Measurements from ENCODE around the gene UIMC1.
"Not testable (repeated sequence)": the region's sequence is repeated elsewhere in the genome, so short reads cannot be mapped to it uniquely, and the experiment has no call there.

The UIMC1 gene

DNA sequence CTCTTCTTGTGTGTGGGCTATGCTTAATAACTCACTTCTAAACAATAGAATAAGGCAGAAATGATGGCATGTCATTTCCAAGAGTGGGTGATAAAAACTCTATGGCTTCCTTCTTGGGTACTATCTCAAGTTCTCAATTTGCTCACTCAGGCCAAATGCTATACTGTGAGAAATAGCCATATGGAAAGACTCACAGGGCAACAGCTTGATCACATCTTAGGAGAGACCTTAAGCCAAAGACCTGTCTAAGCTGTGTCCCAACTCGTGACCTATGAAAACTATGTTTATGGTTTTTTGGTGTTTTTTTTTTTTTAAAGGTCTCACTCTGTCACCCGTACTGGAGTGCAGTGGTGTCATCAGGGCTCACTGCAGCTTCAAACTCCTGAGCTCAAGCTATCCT lies 2.1 kb upstream of the UIMC1 start:
- no peak for DNase-seq (ENCODE audit: low read depth in 2 of 2)

DNA sequence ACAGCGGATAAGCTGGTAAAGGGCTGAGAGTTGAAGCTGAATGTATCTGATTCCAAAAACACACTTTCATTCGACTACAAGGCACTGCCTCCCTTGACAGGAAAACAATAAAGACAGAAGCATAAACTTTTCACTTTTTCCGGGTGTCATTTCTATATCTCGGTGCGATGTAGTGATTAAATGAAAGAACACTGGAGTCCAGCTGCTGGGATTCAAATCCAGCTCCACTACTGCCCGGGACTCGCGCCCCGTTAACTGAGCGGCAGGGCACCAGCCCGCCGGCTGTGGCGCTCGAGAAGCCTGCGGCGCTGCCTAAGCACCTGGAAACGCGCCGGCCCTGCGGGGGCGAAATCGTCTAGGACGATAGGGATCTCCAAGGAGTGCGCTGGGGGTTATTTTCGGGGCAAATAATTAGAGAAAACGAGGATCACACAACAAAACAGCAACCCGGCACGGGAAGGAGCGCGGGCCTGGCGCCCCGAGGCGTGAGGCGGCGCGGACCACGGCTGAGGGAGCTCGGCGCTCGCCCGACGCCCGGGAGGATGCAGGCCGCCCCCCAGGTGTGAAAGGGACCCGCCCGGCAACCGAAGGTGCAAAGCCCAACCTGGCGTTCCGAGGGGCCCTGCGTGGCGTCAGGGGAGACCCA lies 837 bp downstream of the UIMC1 start:
- peak; percentile 36 to 63 for DNase-seq (ENCODE audit: low read depth in 2 of 2)

DNA sequence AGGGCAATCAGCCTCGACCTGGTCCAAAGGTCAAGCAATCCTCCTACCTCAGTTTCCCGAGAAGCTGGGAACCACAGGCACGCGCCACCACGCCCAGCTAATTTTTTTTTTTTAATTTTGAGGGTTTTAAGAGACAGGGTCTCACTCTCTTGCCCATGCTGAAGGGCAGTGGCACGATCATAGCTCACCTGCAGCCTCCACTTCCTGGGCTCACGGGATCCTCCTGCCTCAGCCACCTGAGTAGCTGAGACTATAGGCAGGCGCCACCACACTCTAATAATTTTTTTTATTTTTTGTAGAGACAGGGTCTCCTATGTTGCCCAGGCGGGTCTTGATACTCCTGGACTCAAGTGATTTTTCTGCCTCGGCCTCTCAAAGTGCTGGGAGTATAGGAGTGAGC lies 1.6 kb downstream of the UIMC1 start:
- no peak for DNase-seq (ENCODE audit: low read depth in 2 of 2)

DNA sequence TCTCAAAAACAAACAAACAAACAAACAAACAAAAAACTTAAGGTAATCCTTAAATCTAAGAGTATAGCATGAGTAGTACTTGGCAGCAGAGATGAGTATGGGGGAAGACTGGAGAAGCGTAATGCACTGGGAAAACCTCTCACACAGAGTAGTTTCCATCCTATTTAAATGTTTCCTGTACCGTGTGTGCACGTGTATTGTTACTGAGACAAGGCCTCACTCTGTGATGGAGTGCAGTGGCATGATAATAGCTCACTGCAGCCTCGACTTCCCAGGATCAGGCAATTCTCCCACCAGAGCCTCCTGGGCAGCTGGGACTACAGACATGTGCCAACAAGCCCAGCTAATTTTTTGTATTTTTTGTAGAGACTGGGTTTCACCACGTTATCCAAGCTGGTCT lies 2.9 kb downstream of the UIMC1 start:
- DNase-seq (ENCODE audit: low read depth in 2 of 2), result no peak

DNA sequence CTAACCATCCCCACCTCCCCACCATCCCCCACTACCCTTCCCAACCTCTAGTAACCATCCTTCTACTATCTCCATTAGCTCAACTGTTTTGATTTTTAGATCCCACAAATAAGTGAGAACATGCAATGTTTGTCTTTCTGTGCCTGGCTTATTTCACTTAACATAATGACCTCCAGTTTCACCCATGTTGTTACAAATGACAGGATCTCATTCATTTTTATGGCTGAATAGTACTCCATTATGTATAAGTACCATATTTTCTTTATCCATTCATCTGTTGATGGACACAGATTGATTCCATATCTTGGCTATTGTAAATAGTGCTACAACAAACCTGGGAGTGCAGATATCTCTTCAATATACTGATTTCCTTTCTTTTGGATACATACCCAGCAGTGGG lies 7.1 kb downstream of the UIMC1 start:
- DNase-seq (ENCODE audit: low read depth in 2 of 2), result not testable (repeated sequence)

DNA sequence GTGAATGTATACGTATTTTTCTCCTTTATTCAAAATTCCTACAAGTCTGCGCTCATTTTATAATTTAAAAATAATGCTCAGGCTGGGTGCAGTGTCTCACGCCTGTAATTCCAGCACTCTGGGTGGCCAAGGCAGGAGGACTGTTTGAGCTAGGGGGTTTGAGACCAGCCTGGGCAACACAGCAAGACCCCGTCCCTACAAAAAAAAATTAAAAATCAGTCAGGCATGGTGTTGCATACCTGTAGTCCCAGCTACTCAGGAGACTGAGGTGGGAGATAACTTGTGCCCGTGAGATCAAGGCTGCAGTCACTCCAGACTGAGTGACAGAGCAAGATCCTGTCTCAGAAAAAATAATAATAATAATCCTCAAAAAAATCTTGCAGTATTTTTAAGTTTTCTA lies 7.8 kb downstream of the UIMC1 start:
- no peak for DNase-seq (ENCODE audit: low read depth in 2 of 2)

DNA sequence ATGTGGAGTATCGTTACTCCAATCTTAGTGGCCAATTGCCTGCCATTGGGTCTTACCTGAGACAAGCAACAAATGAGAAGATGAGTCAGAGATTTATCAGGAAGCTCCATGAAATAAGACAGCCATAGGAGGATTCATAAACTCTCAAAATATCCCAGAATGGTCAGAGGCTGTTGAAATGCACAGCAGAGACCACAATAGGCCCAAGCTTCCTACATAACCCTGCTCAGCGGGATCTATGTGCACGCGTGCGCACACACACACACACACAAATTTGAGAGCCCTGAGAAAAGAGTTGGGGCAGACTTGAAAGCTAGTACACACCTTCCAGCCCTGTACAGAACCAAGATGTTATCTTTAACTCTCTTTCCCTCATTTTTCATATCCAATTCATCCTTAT lies 9.8 kb downstream of the UIMC1 start:
- DNase-seq (ENCODE audit: low read depth in 2 of 2), result no peak

DNA sequence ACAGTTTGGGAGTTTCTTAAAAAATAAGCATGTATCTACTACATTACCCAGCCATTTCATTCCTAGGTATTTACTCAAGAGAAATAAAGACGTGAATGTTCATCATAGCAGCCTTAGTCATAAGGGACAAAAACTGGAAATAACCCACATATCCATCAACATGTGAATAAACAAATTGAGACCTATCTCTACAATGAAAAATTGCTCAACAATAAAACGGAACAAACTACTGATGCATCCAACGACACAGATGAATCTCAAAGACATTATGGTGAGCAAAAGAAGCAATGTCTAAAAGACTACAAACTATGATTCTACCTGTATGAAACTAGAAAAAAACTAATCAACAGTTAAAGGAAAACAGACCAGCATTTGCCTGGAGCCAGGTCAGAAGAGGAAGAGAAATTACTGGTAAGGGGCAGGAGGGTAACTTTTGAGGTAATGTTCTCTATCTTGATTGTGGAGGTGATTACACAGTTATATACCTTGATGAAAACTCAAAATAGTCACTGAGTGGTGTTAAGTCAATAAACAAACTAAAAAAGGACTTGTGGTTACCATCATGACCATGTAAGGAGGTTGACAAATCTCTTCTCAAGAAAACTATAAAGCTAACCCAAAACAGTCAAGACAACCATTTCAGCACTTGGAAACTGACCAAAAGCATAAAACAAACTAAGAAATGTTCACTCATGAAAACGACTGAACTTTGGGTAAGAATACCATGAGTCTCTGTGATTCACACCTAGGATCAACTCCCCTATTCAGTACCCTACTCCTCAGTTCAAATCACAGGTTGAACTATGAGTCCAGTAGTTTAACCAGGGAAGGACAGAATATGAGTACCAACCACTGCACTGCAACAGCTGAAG lies 10.4 kb downstream of the UIMC1 start:
- no peak for DNase-seq (ENCODE audit: low read depth in 2 of 2)

DNA sequence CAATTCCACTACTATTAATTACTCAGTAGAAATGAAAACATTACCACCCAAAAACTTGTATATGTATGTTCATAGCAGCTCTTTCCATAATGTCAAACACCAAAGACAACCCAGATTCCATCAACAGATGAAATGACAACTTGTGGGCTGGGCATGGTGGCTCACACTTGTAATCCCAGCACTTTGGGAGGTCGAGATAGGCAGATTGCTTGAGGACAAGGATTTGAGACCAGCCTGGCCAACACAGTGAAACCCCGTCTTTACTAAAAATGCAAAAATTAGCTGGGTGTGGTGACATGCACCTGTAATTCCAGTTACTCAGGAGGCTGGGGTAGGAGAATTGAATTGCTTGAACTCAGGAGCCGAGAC lies 11.5 kb downstream of the UIMC1 start:
- no peak for DNase-seq (ENCODE audit: low read depth in 2 of 2)

DNA sequence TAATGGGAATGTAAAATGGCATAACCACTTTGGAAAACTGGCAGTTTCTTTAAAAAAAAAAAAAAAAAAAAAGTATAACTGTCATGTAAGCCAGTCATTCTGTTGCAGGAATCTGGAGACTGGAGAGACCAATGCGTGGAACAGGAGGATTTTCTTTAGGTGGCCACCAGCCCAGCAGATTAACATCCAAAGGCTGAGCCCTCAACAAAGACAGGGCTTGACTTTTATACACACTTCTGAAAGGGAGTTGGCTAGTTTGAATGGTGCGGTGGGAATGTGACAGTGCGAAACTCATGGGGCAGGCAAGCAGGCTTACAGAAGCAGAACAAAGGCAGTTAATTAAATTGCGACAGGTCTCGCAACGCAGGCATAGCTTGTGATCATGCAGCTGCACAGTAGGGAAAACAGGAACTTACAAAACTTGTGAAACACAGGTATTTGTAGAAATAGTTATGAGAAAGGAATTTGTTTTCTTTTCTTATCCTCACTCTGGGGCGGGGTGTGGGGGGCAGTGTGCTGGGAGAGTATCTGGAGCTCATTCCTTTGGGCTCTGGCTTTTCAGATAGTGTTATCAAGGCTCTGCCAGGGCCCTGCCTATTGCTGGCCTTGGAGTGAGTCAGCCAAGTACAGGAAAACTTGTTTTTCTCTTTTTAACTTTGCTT lies 12.0 kb downstream of the UIMC1 start:
- DNase-seq (ENCODE audit: low read depth in 2 of 2), result no peak

DNA sequence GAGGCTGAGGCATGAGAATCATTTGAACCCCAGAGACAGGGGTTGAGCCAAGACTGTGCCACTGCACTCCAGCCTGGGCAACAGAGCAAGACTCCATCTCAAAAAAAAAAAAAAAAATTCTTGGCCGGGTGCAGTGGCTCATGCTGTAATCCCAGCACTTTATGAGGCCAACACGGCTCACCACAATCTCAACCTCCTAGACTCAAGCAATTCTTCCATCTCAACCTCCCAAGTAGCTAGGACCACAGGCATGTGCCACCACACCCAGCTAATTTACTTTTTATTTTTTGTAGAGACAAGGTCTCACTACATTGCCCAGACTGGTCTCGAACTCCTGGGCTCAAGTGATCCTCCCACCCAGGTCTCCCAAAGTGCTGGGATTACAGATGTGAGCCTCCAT lies 13.5 kb downstream of the UIMC1 start:
- DNase-seq (ENCODE audit: low read depth in 2 of 2), result not testable (repeated sequence)

DNA sequence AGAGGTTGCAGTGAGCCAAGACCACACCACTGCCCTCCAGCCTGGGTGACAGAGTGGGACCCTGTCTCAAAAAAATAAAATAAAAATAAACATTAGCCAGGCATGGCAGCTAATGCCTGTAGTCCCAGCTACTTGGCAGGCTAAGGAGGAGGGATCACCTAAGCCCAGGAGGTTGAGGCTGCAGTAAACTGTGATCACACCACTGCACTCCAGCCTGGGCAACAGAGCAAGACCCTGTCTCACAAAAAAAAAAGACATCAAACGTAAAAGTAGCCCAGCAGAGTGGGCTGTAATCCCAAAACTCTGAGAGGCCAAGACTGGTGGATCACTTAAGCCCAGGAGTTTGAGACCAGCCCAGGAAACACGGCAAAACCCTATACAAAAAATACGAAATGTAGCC lies 19.0 kb downstream of the UIMC1 start:
- no peak for DNase-seq (ENCODE audit: low read depth in 2 of 2)

DNA sequence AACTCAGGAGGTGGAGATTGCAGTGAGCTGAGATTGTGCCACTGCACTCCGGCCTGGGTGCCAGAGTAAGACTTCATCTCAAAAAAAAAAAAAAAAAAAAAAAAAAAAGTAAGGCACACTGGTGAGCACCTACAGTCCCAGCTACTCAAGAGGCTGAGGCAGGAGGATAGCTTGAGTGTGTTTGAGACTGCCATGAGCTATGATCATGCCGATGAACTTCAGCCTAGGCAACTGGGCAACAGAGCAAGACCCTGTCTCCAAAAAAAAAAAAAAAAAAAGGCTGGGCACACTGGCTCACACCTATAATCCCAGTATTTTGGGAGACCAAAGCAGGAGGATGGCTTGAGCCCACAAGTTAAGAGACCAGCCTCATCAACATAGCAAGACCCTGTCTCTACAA lies 20.3 kb downstream of the UIMC1 start:
- DNase-seq (ENCODE audit: low read depth in 2 of 2), result no peak

DNA sequence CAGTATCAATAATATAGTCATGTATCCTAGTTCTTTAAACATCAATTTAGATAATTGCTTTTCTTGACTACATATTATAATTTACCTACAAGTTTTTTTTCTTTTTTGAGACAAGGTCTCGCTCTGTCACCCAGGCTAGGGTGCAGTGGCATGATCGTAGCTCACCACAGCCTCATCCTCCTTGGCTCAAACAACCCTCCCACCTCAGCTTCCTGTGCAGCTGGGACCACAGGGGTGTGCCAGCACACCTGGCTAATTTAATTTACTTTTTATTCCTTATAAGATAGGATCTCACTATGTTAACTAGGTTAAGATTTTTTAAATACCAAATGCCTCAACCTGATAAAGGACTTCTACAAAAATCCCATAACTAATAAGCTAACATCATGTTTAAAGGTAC lies 21.1 kb downstream of the UIMC1 start:
- DNase-seq (ENCODE audit: low read depth in 2 of 2), result no peak

DNA sequence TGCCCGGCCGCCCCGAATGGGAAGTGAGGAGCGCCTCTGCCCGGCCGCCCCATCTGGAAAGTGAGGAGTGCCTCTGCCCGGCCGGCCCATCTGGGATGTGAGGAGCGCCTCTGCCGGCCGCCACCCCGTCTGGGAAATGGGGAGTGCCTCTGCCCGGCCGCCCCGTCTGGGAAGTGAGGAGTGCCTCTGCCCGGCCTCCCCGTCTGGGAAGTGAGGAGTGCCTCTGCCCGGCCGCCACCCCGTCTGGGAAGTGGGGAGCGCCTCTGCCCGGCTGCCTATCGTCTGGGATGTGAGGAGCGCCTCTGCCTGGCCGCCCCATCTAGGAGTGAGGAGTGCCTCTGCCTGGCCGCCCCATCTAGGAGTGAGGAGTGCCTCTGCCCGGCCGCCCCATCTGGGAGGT lies 22.4 kb downstream of the UIMC1 start:
- not testable (repeated sequence) for DNase-seq (ENCODE audit: low read depth in 2 of 2)

DNA sequence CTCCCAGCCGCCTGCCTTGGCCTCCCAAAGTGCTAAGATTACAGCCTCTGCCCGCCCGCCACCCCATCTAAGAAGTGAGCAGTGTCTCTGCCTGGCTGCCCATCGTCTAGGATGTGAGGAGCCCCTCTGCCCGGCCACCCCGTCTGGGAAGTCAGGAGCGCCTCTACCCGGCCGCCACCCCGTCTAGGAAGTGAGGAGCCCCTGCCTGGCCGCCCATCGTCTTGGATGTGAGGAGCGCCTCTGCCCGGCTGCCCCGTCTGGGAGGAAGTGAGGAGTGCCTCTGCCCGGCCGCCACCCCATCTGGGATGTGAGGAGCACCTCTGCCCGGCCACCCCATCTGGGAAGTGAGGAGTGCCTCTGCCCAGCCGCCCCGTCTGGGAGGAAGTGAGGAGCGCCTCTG lies 23.0 kb downstream of the UIMC1 start:
- not testable (repeated sequence) for DNase-seq (ENCODE audit: low read depth in 2 of 2)

DNA sequence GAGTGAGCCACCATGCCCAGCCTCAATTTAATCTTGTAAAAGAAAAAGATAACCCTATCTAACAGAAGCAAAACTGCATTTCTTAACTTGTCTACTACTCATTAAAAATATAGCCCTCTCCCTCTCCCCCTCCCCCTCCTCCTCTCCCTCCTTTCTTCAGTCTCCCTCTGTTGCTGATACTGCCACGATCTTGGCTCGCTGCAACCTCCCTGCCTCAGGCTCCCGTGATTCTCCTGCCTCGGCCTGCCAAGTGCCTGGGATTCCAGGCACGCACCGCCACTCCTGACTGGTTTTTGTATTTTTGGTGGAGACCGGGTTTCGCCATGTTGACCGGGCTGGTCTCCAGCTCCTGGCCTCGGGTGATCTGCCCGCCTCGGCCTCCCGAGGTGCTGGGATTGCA lies 23.5 kb downstream of the UIMC1 start:
- not testable (repeated sequence) for DNase-seq (ENCODE audit: low read depth in 2 of 2)

DNA sequence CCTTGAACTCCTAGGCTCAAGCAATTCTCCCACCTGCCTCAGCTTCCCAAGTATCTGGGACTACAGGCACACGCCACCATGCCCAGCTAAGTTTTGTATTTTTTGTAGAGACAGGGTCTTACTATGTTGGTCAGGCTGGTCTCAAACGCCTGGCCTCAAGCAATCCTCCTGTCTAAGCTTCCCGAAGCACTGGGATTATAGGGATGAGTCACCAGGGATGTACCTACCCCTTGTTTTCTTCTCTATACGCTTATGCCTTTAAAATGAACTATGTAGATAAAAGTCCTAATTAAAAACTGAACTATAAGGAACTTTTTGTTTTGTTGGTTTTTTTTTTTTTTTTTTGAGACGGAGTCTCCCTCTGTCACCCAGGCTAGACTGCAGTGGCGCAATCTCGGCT lies 25.8 kb downstream of the UIMC1 start:
- DNase-seq (ENCODE audit: low read depth in 2 of 2), result no peak

DNA sequence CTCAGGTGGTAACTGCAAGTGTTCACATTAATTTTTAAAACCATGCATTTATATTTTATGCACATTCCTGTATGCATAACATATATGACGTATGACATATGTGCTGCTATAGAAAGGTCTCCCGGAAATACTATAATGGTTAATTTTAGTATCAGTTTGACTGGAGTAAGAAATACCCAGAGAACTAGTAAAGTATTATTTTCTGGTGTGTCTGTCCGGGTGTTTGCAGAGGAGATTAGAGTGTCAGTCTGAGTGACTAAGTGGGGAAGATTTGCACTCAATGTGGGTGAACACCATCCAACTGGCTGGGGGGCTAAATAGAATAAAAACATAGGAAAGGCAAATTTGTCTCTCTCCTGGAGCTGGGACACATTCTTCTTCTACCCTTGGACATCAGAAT lies 26.9 kb downstream of the UIMC1 start:
- no peak for DNase-seq (ENCODE audit: low read depth in 2 of 2)

DNA sequence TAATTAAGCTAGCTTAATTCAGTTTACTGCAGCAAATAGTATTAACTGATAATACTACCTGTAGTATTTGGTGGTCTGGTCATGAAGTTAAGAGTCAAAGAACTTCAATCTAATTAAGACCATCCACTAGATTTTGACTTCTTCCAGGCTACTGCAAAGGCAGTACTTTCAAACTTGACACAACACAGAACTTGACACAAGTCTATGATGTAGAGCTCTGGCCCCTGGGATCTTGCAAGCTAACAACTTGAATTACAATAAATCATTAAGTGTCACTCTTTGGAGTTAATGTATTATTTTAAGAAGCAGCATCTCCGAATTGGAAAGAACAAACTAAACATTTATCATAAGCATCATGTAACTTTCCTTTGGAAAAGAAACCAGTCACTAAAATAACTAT lies 40.9 kb downstream of the UIMC1 start:
- DNase-seq (ENCODE audit: low read depth in 2 of 2), result no peak

DNA sequence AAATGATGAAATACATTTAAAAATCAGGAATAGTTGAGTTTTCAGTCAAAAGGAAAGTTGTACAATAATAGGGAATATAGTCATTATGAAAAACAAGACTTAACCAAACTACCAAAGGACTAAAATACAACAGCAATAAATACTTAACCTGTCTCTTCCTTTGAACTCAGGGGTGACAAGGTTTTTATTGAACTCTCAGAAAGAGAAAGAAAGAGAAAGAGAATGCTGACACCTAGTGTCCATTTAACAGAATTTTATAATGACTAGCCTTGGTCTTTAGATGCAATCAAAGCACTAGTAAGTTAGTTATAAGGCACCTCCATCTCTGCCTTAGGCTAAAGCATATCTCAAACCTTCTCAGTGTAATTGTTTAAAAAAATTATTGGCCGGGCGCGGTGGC lies 47.5 kb downstream of the UIMC1 start:
- no peak for DNase-seq (ENCODE audit: low read depth in 2 of 2)

DNA sequence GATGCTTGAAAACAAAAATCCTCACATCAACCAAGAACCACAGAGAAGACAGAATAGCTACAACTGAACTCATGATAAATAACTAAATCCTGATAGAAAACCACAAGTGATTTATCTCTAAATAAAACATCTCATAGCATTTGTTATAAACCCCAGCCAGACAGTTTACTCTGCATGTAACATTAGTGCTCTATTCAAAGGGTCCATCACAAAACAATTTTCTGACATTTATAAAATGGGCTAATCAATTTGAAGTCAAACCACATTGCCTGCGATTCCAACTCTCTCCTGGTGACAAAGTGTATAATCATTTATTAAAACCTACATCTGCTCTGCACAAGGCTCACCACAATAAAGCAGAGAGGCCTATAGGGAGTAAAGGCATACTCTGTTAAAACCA lies 49.8 kb downstream of the UIMC1 start:
- no peak for DNase-seq (ENCODE audit: low read depth in 2 of 2)

DNA sequence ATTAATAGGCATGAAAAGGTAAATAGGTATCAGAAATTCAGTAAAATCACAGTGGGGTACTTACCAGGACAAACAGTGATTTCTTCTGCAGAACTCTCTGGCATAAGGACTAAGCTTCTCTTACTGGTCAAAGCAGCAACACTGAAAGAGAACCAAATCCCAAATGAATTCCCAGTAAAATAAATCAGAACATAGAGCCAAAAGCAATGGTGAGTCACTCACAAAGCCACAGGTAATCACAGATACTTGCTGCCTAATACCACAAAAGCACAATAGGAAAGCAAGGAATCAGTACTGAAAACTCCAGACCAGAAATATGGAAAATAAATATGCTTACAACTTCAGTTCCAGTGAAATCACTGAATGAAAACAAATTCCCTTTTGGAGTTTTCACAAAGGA lies 50.7 kb downstream of the UIMC1 start:
- DNase-seq (ENCODE audit: low read depth in 2 of 2), result no peak

Data from stimulated activated CD4-positive, alpha-beta T cell treated with anti-CD3 and anti-CD28 coated beads, Interleukin-15, amount 100 ng/mL, for 48 hours (primary cell).